Stimulated activated CD8-positive, alpha-beta memory T cell treated with anti-CD3 and anti-CD28 coated beads, Interleukin-7, amount 100 ng/mL, for 4 hours (primary cell): ENCODE results near the gene GSS.
"Not testable (repeated sequence)": the region's sequence is repeated elsewhere in the genome, so short reads cannot be mapped to it uniquely, and the experiment has no call there.

Experiments
- DNase-seq, 2 donors: peaks; one replicate each; pipeline ENCODE4 v3.0.0-alpha.2; 2020; ENCODE audit warnings: low read depth in 2 of 2

Gene GSS

DNA sequence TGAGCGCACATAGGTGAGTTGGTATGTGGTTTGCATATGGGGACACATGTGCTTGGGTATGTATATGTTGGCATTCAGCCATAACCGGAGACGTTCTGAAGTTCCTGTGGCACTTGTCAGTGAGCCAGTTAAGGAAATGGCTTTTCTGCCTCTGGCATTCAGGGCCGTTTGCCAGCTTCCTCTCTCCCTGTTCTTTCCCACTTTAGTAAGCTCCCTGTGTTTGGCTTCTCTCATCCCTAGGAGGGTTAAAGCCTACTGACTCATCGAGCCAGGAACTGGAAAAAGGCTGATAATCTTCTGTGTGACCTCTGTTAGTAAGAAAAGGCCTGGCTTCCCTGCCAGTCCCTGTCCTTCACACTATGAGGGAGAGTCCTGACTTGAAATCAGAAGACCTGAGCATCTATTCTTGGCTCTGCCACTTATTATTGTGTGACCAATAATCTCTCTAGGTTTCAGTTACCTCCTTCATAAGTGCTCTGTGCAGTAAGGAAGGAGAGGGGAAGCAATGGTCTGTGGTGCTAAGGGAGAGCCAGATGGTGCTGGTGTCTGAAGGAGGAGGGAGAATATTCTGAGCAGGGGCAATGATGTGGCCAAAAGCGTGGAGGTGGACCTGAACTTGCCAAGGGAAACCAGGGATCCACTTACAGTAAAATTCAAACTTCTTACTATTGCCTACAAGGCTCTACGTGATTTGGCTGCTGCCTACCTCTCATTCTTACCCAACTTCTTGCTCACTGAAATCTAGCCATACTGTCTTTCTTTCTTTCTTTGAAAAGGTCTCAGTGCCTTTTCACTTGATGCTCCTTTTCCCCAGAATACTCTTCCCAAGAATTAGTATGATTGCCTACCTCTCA, 47.8 kb downstream of the GSS start:
- DNase-seq: no peak

DNA sequence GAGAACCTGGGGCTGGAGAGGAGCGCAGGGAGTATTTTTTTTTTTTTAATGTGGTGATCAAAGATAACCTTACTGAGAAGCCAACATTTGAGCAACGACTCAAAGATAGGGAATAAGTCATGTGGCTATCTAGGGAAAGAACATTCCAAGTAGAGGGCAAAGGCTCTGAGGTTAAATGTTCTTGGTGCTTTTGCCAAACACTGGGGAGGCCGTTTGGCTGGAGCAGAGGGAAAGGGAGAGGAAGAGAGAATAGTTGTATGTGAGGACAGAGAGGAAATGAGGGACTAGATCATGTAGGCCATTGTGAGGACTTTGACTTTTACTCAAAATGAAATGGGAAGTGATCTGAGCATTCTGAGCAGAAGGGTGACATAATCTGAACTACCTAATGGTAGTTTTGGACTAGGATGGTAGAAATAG, 51.4 kb downstream of the GSS start:
- DNase-seq: no peak

DNA sequence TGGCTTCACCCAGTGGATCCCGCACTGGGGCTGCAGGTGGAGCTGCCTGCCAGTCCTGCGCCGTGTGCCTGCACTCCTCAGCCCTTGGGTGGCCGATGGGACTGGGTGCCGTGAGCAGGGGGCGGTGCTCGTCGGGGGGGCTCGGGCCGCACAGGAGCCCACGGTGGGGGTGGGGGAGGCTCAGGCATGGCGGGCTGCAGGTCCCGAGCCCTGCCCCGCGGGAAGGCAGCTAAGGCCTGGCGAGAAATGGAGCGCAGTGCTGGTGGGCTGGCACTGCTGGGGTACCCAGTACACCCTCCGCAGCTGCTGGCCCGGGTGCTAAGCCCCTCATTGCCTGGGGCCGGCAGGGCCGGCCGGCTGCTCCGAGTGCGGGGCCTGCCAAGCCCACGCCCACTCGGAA, 56.9 kb downstream of the GSS start:
- not testable (repeated sequence) for DNase-seq

DNA sequence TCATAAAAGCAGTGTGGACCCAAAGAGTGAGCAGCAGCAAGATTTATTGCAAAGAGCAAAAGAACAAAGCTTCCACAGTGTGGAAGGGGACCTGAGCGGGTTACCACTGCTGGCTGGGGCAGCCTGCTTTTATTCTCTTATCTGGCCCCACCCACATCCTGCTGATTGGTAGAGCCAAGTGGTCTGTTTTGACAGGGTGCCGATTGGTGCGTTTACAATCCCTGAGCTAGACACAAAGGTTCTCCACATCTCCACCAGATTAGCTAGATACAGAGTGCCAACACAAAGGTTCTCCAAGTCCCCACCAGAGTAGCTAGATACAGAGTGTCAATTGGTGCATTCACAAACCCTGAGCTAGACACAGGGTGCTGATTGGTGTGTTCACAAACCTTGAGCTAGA, 57.5 kb downstream of the GSS start:
- DNase-seq: not testable (repeated sequence)

DNA sequence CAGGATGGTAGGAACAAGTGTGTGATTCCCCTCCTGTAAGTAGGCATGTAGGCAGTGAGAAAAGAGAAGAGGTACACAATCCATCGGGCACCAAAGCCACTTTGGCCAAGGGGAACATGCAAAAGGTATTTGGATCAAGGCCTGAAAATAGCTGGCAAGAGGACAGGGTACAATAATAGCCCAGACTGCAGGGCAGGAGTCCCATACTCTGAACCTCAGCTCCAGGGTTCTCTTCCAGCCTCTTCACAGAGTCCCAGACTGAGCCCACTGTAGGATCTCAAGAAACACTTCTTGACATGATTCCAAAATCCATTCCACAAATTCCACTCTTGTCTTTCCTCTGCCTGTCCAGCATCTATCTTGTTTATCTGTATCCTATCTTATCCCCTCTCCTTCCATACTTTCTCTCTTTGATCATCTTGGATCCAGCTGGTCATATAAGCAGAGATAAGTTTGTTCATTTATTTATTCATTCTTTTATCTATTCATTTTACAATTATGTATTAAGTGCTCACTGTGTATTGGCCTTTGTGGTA, 59.5 kb downstream of the GSS start:
- DNase-seq: no peak

DNA sequence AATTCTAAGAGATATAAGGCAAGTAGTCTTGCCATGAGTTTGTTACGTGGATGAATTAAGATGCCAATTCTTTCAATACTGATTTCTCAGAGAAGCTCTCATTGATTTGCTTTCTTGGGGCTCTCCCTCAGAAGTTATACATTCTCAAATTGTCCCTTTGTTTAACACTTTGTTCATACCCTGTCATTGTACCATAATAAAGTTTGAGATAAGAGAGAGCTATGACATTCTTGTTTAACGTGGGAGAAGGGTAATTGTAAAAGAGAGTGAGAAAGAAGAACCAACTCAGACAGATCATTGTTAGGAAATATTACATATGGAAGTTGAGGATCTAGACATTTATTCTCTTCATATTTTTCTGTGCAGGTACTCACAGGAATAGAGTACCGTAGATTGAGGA, 60.1 kb downstream of the GSS start:
- DNase-seq: no peak

DNA sequence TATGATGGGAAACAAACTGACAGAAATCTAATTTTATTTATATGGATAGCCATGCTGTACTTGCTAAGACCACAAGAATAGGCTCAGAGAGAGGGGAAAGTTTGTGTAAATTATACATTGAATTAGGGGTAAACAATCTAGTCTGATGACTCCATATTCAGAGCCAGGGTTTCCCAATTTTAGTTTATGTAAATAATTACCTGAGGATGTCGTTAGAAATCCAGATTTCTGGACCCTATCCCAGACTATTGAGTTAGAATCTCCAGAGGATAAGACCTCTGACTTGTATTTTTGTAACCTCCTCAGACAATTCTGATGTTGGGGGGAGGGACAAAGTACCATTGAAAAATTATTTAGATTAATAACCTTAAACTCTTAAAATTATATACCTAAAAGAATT, 60.9 kb downstream of the GSS start:
- no peak for DNase-seq

DNA sequence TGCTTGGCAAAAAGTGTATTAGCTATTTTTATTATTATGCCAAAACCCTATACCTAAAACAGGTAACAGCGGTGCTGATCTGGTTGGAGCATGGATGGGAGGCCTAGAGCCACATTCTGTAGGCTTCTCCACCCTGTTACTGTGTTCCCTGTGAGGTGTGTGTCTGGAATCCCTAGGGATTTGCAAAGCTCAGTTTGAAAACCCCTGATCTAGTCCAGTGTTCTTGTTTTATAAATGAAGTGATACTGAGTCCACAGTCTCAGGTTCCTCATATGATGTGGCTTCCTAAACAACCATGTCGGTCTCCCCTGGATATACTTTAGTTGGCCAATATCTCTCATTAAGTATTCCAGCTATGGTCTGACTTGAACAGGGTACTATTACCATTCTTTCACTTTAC, 62.9 kb downstream of the GSS start:
- no peak for DNase-seq

DNA sequence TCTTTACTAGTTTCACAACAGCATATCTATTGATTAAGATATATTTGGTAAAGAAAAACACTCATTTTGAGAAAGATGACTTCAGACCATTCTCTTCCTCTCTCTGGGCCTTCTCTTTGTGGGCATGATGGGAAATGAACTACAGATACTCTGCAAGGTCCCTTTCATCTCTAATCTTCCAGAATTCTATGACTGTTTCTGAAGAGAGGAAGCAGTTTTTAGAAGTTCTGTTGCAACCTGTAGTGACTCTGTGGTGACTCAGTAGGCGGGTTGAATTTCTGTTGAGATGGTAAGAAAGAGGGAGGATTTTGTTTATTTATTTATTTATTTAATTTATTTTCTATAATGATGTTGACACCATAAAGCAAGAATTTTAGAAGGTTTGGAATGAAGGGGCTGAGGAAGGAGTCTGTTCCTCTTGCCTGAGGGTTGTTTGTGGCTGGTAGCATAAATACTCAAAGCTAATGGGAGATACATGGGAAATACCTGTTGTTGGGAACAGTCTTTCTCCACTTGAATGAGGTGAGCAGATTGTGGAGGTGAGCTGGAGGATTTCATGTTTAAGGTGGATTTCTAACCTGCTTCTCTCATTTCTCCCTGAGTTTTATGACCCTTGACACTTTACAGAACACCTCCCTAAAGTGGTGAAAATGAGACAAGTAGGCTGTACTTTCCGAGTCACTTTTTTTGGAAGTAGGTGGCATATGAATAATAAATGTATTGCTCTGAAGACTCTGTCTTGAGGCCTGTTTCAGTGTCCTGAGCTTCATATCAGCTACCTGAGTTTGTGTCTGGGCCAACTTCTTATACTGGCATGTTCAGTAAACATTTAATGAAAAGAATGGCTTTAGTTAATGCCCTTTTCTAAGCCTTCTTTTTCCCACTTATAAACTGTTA, 64.2 kb downstream of the GSS start:
- DNase-seq: peak in 1 of 2 donors; percentile 7

DNA sequence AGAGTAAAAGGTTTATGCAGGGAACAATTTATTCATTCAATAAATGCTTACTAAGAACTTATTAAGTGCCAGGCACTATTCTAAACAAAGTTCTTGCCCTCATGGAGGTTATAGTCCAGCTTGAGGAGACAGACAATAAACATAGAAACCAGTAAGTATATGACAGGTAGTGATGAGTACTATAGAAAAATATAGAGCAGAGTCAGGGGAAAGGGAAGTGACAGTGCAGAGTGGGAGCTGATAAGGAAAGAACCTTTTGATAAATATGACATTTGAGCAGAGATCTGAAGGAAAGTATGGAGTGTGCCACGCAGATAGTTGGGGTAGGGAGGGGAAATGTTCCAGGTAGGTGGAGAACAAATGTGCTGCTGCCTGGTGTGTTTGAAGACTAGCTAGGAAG, 67.1 kb downstream of the GSS start:
- DNase-seq: no peak

DNA sequence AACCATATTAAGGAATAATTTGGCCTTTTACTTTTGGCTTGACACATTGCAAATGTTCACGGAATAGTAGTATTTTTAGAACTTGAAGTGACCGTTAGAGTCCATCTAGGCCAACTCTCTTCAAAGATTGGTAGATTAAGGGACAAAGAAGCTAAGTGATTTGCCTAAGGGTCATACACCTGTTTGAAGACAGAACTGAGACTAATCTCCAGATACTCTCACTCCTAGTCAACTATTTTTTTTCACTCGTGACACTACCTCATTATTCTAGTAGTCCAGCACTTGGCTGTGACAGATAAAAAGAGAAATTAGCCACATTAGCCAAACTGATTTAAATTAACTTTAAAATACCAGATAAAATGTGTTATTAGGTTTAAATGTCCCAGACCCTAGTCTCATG, 68.6 kb downstream of the GSS start:
- no peak for DNase-seq

DNA sequence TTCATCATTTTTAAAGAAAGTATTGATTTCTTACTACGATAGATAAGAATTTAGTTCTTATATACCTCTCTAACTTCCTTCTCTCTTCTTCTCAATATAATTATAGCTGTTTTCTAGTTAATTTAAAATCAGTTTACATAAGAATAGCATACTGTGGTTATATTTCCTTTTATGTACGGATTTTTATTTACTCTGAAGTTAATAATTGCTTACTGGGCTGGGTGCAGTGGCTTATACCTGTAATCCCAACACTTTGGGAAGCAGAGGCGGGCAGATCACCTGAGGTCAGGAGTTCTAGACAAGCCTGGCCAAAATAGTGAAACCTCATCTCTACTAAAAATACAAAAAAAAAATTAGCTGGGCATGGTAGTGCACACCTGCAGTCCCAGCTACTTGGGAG, 69.5 kb downstream of the GSS start:
- DNase-seq: no peak

DNA sequence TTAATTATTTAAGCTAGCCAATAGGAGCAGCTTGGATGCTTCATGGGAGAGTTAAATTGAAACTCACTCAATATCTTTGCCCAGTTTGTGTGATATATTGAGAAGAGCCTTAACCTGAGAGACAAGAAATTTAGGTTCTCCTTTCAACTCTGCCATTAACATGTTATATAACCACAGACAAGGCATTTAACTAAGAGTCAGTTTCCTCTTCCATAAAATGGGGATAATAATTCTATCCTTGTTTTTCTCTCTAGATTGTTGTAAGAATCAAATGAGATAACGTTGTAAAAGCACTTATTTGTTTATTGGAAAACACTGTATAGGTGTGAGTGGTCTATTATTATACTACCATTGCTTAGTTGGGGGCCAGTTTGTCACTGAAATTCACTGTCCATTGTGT, 71.3 kb downstream of the GSS start:
- no peak for DNase-seq

DNA sequence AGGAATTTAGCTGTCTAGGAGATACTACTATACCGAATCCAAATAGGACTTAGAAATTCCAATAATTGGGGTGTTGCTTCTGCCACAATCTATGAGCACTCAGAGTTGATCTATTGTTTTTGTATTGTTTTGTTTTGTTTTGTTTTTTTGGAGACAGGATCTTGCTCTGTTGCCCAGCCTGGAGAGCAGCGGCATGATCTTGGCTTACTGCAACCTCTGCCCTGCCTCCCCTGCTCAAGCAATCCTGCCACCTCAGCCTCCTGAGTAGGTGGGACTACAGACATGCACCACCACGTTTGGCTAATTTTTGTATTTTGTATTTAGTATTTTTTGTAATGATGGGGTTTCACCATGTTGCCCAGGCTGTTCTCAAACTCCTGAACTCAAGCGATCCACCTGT, 71.8 kb downstream of the GSS start:
- no peak for DNase-seq

DNA sequence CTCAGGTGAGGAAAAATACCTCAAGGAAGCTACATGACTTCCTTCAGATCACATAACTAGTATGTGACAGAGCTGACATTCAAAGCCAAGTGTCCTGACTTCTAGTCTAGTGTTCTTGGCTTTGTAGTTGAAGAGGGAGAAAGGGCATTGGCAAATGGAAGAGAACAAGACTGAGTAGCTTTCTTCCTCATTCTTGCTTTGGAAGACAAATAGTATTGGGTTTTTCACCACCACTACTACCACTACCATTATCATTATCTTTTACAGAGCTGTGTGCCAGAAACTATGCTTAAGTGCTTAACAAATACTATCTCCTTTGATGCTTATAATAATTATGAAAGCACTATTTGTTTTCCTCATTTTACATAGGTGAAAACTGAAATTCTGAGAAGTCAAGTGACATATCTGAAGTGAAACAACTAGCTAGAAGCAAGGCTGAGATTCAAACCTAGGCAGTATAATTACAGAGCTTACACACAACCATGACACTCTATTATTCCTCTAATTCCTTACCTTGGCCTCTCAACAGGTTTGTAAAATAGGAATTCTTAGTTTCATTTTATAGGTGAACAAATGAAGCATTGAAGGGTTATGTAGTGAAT, 72.4 kb downstream of the GSS start:
- DNase-seq: no peak

DNA sequence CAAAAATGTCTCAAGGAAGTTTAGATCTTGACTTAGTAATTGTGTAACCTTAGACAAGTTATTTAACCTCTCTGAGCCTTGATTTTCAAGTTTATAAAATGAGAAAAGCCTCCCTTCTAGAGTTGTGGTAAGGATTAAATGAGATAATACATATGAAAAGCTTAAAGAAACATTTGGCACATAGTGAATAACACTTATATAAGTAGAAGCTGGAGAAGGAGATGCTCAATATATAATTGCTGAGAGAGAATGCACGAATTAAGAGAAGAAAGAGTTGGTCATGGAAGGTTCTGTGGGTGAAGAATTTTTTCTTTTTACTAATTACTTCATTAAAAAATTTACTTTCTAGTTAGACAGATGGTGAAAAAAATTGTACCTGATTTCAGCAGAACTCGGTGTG, 73.9 kb downstream of the GSS start:
- DNase-seq: no peak

DNA sequence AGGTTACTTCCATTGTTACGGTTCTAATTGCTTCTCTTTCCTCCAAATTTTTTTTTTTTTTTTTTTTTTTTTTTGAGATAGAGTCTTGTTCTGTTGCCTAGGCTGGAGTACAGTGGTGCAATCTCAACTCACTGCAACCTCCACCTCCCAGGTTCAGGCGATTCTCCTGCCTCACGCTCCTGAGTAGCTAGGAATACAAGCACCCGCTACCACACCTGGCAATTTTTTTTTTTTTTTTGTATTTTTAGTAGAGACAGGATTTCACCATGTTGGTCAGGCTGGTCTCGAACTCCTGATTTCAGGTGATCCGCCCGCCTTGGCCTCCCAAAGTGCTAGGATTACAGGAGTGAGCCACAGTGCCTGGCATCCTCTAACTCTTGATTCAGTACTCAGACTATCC, 74.6 kb downstream of the GSS start:
- not testable (repeated sequence) for DNase-seq

DNA sequence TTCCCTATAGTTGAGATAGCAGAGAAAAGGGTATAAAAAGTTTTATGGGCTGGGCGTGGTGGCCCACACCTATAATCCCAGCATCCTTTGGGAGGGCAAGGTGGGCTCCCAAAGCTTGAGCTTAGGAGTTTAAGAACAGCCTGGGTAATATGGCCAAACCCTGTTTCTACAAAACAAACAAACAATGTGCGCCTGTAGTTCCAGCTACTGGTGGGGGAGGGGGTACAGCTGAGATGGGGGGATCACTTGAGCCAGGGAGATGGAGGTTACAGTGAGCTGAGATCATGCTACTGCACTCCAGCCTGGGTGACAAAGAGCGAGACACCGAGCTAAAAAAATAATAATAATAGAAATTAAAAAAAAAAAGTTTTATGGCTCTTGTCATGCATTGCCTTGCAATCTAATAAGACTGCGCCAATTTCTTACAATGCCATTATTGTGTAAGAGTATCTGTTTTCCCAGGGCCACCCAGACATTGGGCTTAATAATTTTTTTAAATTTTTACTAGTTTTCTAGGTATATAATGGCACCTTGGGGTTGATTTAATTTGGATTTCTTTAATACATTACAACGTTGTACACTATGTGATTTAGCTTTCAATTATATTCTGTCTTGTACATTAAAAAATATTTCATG, 75.3 kb downstream of the GSS start:
- DNase-seq: no peak
